ENCODE data around the gene MAN2A1.

The MAN2A1 gene

GRCh38 chr5:109910874-109911273 lies 221.1 kb downstream of the MAN2A1 start:
- H3K27me3 ChIP-seq (ENCODE audit: insufficient read depth, low read length), result no peaks in the 10 kb centered on the region
- no peak overlapping the region for H3K4me3 ChIP-seq (ENCODE audit: low read length)
- no peak overlapping the region for H3K9ac ChIP-seq (ENCODE audit: low read depth, low read length)
- H3K4me1 ChIP-seq (ENCODE audit: insufficient read depth, low read length), result peaks cover 6% of the 10 kb centered on the region
- WGBS, result 69% methylated on average over 4 of the region's 5 CpGs
- no peak overlapping the region for H3K27ac ChIP-seq (ENCODE audit: low read depth, low read length)
- H3K9me3 ChIP-seq (ENCODE audit: insufficient read depth, low read depth, low read length), result no peaks in the 10 kb centered on the region
- H3K36me3 ChIP-seq (ENCODE audit: insufficient read depth, low read length), result no peaks in the 10 kb centered on the region

- Histone ChIP-seq H3K36me3 (ENCODE audit: insufficient read depth, low read length) (no peaks in the 10 kb centered on the region), H3K27ac (ENCODE audit: low read depth, low read length) (no peak overlapping the region), H3K4me1 (ENCODE audit: insufficient read depth, low read length) (peaks cover 6% of the 10 kb centered on the region), H3K9me3 (ENCODE audit: insufficient read depth, low read depth, low read length) (no peaks in the 10 kb centered on the region), H3K27me3 (ENCODE audit: insufficient read depth, low read length) (no peaks in the 10 kb centered on the region), H3K9ac (ENCODE audit: low read depth, low read length) (no peak overlapping the region), H3K4me3 (ENCODE audit: low read length) (no peak overlapping the region)
- WGBS, result 83% methylated on average over 3 of the region's 3 CpGs
Observed at GRCh38 chr5:109911731-109912130, 222.0 kb downstream of the MAN2A1 start.

GRCh38 chr5:109914906-109915305 lies 225.2 kb downstream of the MAN2A1 start:
- no peaks in the 10 kb centered on the region for H3K27me3 ChIP-seq (ENCODE audit: insufficient read depth, low read length)
- no peak overlapping the region for H3K27ac ChIP-seq (ENCODE audit: low read depth, low read length)
- H3K4me1 ChIP-seq (ENCODE audit: insufficient read depth, low read length), result peaks cover 6% of the 10 kb centered on the region
- H3K36me3 ChIP-seq (ENCODE audit: insufficient read depth, low read length), result no peaks in the 10 kb centered on the region
- no peak overlapping the region for H3K9ac ChIP-seq (ENCODE audit: low read depth, low read length)
- H3K4me3 ChIP-seq (ENCODE audit: low read length), result no peak overlapping the region
- H3K9me3 ChIP-seq (ENCODE audit: insufficient read depth, low read depth, low read length), result no peaks in the 10 kb centered on the region
- WGBS, result 93% methylated on average over 2 of the region's 2 CpGs

GRCh38 chr5:109916481-109917153 lies 226.9 kb downstream of the MAN2A1 start:
- WGBS, result 96% methylated on average over 4 of the region's 4 CpGs
- Histone ChIP-seq H3K27ac (ENCODE audit: low read depth, low read length) (no peak overlapping the region), H3K36me3 (ENCODE audit: insufficient read depth, low read length) (no peaks in the 10 kb centered on the region)

More at GRCh38 chr5:109916481-109917153, 226.9 kb downstream of the MAN2A1 start:
- no peak overlapping the region for H3K9ac ChIP-seq (ENCODE audit: low read depth, low read length)
- no peaks in the 10 kb centered on the region for H3K4me1 ChIP-seq (ENCODE audit: insufficient read depth, low read length)
- H3K27me3 ChIP-seq (ENCODE audit: insufficient read depth, low read length), result no peaks in the 10 kb centered on the region
- no peaks in the 10 kb centered on the region for H3K9me3 ChIP-seq (ENCODE audit: insufficient read depth, low read depth, low read length)
- no peak overlapping the region for H3K4me3 ChIP-seq (ENCODE audit: low read length)
